Measurements from ENCODE around the gene CER1.
"Not testable (repeated sequence)": the region's sequence is repeated elsewhere in the genome, so short reads cannot be mapped to it uniquely, and the experiment has no call there.

CER1 gene

DNA sequence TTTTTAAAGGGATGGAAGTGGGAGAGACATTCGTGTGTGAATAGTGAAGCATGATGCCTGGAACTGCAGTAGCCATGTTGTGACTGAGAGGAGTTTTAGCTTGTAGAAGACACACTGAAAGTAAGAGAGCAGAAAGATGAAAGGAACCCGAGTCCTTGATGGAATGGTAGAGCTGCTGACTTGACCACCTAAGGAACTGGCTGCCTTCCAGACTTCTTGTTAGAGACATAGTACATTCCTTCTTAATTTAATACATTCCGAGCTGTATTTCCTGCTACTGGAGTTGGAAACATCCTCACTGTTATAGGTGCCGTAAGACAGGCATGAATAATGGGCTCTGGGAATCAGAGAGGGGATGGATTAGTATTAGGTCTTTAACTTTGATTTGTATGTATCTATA lies 7.4 kb downstream of the CER1 start:
- no peak for DNase-seq (ENCODE audit: low spot score)

DNA sequence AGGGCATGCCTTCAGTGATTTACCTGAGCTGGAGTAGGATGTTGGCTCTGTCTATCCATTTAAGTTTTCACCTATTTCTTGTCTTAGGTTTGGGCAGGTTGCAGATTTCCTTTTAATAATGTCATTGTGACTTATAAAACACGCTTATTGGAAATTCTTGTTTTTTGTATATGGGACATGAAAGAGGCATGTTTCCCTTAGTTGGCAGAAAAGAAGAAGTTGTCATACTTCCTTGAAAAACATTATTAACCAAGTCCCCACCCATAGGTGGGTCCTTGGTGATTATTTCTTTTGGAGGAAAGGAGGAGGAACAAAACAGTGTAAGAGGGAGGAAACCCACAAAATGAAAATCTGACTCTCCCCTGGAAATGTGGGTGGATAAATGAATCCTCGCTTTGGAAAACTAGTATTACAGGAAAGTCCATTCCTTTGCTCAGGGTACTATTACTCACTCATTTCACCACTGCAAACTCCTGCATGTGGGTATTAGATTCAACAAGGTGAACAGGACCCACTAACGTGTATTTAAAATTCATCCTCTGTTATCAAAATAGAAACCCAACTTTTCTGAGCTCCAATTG lies 9.3 kb downstream of the CER1 start:
- DNase-seq (ENCODE audit: low spot score): no peak

DNA sequence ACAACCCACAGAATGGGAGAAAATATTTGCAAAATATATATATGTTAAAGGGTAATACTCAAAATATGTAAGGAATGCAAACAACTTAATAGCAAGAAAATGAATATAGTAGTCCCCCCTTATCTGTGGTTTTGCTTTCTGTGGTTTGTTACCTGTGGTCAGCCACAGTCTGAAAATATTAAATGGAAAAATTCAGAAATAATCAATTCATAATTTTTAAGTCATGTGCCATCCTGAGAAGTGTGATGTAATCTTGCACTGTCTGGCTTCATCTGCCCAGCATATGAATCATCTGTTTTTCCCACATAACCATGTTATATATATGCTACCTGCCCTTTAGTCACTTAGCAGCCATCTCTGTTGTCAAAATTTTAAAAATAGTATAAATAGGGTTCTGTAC lies 11.7 kb downstream of the CER1 start:
- no peak for DNase-seq (ENCODE audit: low spot score)

DNA sequence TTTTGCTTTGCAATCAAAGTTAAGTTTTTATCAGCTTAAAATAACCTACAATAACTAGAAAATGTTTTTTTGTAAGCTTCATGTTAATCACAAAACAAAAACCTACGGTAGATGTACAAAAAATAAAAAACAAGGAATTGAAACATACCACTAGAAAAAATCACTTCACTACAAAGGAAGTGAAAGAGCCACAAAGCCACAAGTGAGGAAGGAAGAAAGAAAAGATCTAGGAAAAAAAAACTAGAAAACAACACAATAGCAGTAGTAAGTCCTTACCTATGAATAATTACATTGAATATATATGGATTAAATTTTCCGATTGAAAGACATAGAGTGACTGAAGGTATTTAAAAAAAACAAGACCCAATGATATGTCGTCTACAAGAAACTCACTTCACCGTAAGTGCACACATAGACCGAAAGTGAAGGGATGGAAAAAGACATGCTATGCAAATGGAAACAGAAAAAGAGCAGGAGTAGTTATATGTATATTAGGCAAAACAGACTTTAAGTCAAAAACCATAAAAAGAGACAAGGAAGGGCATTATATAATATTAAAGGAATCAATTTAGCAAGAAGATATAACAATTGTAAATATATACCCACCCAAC lies 15.9 kb downstream of the CER1 start:
- DNase-seq (ENCODE audit: low spot score): no peak

DNA sequence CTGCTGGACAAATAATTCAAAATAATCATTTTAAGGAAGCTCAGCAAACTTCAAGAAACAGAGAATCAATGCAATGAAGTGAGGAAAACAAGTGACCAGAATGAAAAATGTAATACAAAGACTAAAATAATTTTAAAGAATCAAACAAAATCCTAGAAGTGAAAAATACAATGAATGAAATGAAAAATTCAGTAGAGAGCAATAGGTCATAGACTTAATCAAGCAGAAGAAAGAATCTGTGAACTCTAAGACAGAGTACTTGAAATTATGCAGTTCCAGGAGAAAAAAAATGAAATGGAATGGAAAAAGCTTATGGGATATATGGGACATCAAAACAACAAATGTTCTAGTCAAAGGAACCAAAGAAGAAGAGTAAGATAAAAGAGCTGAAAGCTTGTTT lies 17.5 kb downstream of the CER1 start:
- no peak for DNase-seq (ENCODE audit: low spot score)

DNA sequence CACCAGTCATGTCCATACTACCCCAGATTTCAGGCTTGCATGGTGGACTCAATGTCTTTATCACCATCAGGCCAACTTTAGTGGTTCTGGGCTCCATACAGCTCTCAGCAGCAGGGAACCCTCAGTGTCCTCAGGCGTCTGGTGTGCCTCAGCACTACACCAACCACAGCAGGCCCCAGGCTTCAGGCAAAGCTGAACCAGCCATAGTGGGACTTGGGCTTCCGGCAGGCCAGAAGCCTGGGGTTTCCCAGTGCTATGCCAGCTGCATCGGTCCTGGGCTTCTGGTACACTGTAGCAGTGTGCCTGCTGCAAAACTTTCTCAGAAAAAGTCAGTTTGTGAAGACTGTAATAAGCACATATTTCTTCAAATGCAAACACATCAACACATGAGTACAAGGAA lies 18.3 kb downstream of the CER1 start:
- DNase-seq (ENCODE audit: low spot score): no peak

DNA sequence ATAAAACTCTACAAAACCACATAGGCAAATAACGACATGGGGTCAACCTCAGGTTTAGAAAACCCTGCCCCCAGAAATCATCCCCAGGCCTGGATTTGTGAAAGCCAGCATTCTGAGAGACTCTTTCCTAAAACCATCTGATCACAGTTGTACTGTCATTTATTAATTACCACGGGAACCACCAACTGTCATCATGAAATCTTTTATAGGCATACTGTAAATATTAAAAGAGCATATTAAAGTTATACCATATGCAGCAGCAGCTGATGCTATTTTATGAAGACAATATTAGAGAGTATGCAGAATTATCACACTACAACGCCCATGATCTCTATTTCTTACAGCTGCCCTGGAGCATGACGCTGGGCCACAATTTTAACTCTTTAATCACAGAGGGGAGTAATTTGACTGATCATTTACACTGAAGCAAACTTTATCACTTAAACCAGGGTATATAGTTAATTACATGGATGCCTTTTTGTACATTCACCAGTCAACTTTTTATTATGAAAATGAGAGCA lies 20.3 kb downstream of the CER1 start:
- DNase-seq (ENCODE audit: low spot score): no peak

DNA sequence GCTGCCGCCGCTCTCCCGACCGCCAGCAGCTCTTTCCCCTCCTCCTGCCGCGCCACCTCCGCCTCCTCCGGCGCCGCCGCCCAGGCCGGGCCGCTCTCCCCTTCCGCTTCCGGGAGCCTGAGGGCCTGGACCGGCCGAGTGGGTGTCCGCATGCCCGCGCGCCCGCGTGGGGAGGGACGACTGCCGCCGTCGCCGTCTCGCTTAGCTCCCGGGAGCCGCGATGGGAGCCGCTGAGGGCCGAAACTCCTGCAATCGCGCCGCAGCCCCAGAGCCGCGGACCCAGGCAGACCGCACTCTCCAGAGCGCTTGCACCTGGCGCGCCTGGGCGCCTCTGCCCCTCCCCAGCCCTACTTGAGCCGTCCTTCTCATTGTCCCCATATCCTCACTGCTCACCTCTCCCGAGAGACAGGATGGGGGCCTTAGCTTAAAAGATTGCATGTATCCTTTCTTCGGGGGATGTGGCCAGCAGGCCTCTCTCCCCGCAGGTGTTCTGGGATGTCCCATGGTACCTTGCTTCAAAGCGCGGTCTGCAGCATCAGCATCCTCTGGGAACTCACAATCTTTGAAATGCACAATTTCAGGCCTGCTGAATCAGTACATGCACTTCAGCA lies 29.2 kb downstream of the CER1 start, which contains the start of gene ZDHHC21:
Gene ZDHHC21, minus strand, starts transcription at position 182 of the 611 bp plus-strand sequence. CDS start 19,092 bp downstream, outside the sequence.
- peak; percentile 92 for DNase-seq (ENCODE audit: low spot score)

DNA sequence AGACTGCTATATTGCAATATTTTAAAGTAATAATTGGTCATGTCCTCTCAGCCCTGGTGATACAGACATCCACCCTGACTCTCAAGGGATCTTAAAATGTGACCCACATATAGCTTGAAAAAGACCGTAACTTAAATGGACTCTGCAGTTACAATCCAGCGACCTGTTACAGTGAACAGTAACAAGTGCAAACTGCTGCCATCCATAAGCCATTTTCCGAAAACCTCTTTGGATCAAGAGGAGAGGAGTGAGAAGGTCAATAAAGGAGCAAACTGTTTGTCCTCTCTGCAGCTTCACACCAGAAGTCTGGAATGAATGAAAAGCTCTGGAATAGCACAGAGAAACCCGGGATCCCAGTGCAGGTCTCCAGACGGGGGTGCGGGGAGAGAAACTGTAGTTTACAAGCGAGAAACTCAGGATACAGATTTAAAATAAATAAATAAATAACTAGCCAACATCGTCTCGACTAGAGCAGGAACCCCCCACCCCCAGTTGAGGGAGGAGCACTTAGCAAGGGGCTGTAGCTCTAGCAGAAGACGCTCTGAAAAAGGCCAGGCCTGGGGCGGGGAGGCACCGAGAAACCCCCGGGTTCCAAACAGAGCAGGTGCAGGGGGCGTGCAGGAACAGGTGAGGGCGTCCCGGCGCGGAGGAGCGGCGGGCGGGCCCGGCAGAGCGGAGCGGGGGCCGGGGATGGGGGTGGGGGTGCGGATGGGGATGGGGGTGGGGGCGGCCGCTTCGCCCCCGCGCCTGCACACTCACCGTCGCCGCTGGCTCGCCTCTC lies 29.9 kb downstream of the CER1 start:
- peak; percentile 27 for DNase-seq (ENCODE audit: low spot score)

DNA sequence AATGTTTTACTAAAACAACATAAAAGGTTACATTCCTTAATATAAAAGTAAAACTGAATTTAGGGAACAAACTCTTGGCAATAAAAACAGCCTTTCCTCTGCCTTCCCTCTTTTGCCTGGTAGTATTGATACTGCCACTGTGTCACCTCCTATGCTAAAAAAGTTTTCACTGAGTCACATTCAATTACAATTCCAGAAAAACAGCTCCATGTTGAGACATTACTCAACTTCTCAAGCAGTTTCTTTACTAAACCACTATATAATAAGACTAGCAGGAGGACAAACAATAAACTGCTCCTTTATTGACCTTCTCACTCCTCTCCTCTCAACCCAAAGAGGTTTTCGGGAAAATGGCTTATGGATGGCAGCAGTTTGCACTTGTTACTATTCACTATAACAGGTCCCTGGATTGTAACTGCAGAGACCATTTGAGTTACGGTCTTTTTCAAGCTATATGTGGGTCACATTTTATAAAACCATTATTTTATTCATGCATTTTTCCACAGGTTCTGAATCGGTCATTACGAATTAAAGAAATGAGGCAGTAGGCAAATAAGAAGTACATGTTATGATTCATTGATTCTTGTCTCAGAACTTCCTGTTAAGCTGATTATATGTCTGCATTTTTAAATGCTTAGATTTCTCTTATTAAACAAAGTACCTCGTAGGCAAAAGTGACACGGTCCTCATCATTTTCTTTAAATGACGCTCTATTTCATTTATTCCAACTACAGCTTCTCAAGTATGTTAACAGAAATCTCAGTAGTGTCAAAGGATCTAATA lies 31.4 kb downstream of the CER1 start:
- no peak for DNase-seq (ENCODE audit: low spot score)

DNA sequence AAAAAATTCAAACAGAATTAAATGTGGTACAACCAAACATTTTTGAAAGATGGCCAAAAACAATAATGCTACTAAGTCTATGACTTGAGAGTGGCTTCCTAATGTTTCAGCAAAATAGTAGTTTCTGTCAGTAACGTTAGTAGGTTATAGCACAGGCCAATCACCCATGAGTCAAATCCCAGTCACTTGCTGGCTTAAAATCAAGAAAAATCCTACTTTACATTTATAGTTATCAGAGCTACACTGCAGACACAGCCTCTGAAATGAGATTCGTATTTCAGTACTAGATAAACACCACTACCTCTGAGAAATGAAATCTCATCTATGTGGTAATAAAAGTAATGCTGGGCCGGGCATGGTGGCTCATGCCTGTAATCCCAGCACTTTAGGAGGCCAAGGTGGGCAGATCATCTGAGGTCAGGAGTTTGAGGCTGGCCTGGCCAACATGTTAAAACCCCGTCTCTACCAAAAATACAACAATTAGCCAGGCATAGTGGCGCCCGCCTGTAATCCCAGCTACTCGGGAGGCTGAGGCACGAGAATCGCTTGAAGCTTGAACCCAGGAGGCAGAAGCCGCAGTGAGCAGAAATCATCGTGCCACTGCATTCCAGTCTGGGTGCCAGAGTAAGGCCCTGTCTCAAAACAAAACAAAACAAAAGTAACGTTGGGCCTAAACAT lies 35.4 kb downstream of the CER1 start:
- peak; percentile 33 for DNase-seq (ENCODE audit: low spot score)

DNA sequence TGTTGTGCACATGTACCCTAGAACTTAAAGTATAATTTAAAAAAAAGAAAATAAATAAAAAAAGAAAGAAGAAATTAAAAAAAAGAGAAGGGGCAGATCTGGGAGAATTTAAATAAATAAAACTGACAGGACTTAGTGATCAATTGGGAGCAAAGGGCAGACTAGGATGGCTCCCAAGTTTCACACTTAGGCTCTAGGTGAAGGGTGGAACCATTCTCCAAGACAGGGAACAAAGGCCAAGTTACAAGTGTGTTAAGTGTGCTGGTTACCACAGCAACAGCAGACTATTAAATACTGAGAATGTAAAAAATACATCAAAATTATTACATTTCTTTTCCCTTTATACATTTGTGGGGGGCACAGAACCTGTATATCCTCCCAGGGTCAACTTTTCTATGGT lies 36.4 kb downstream of the CER1 start:
- no peak for DNase-seq (ENCODE audit: low spot score)

DNA sequence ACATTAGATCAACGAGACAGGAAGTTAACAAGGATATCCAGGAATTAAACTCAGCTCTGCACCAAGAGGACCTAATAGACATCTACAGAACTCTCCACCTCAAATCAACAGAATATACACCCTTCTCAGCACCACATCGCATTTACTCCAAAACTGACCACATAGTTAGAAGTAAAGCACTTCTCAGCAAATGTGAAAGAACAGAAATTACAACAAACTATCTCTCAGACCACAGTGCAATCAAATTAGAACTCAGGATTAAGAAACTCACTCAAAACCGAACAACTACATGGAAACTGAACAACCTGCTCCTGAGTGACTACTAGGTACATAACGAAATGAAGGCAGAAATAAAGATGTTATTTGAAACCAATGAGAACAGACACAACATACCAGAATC lies 39.9 kb downstream of the CER1 start:
- DNase-seq (ENCODE audit: low spot score): not testable (repeated sequence)

DNA sequence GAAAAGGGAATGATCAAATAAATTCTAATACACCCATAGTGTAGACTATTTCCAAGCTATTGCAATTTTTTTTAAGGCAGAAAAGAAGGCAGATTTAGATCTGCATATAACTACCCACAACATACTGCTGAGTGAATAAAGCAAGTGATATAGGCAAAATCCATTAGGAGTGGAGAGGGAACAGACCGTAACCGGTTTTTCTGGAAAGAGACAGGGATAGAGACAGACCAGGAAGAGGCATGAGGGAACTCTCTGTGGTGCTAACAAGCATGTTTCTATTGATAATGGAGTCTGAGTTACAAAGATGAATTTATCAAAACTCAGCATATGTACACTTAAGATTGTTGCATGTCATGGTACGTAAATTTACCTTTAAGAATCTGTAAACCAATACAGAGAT lies 43.8 kb downstream of the CER1 start:
- no peak for DNase-seq (ENCODE audit: low spot score)

DNA sequence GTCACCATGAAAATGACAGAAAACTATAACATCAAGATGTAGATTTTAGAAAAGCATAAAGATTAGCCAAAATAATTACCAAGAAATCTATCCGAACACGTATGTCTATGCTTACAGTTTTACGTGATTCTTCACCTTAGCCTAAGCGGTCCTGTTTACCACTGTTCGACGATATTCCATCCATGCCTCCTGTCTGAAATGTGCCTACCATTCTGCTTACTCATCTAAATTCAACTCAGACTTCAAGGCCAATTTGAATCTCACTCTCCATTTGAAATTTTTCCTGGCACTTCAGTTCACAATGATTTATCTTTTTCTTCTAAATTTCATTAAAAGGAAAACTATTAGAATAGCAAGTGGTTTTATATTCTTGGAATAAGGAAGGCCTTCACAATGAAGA lies 44.7 kb downstream of the CER1 start:
- DNase-seq (ENCODE audit: low spot score): no peak

DNA sequence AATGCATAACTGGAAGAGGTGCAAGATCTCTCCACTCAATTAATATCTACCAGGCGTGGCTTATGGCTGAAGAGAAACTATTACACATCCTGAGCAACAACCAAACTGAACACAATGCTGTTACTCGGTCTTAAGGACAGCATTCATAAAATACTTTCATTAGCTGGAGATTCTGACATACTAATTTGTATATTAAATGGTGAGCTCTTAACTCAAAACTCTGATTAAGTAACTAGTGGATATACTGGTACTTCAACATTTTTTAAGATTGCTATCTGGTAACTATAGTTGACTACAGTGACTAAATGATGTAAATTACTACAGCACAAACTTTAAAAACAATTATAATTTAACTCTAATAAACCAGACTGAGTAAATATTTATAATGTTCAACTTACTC lies 45.1 kb downstream of the CER1 start:
- DNase-seq (ENCODE audit: low spot score): no peak

DNA sequence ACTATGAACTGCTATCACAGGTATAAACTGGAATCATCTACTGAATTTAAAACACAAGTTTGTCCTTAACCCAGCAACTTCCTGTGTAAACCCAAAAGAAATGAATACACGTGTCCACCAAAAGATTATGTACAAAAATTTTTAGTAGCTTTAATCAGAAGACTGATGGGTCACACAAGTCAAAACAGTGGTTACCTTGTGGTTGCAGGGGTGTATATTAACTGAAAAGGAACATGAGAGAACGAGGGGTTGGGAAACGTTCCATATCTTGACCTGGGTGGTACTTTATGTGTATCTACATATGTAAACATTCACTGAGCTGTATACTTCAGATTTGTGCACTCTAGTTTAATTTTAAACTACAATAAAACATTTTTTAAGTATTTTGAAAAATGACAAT lies 47.9 kb downstream of the CER1 start:
- DNase-seq (ENCODE audit: low spot score): no peak

DNA sequence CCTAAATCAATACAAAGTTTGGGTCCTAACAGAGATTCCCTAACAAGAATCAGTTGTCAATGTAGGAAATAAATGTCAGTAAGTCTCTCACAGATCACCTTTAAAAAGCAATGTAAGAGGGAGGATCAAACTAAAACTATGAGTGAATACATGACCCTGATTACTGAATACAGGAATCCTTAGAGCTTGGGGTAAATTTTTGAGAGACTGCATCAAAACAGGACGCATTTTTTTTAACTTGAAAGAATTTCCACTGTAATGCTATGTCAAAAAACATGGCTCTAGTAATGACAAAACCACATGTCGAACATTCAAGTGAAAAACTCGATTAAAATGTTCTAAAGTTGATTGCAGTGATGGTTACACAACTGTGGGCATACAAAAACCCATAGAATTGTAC lies 51.2 kb downstream of the CER1 start:
- DNase-seq (ENCODE audit: low spot score): no peak

DNA sequence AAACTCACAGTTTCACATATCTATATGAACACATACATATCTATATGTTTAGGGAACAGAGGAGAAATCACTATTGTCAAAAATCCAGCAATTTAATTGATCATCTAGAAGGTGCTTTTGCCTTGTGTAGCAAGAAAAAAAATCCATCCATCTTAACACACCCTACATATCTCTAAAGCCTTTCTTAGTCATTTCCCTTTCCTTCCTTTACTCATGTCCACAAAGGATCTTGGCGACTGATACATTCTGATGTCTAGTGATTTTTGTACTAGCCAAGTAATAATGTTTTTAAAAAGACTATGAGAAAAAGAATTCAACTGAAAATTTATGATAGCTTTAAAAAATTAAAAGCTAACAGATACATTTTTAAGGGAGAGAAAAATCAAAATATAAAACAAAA lies 51.8 kb downstream of the CER1 start:
- no peak for DNase-seq (ENCODE audit: low spot score)
